Endodermal cell (in vitro differentiated cells): ENCODE measurements around the gene FN3K. TPM values are rescaled to one million over a fixed set of nuclear protein-coding genes. Genes with fewer than 3 reads are reported as not detected.
"Not testable (repeated sequence)": the region's sequence is repeated elsewhere in the genome, so short reads cannot be mapped to it uniquely, and the experiment has no call there.

ENCODE experiments used
- DNase-seq: peaks from one replicate; pipeline ENCODE4 v3.0.0-alpha.2; 2017
- H3K27ac ChIP-seq: 2 replicates; pipeline ENCODE4 v1.5.1; 2013; ENCODE audit warnings: mild to moderate bottlenecking, low read depth, low read length, moderate library complexity
- H3K27me3 ChIP-seq: 2 replicates; pipeline ENCODE4 v1.6.1; 2013; ENCODE audit warnings: mild to moderate bottlenecking, low read length, moderate library complexity; ENCODE audit not compliant: insufficient read depth, control insufficient read depth, poor library complexity, severe bottlenecking
- H3K36me3 ChIP-seq: 2 replicates; pipeline ENCODE4 v1.7.0; 2013; ENCODE audit warnings: mild to moderate bottlenecking, low read length, moderate library complexity; ENCODE audit not compliant: control insufficient read depth, insufficient read depth
- H3K4me1 ChIP-seq: one replicate; pipeline ENCODE4 v1.7.0; 2013; ENCODE audit warnings: low read length; ENCODE audit not compliant: control insufficient read depth, insufficient read depth
- H3K4me3 ChIP-seq: 2 replicates; pipeline ENCODE4 v1.5.1; 2013; ENCODE audit warnings: mild to moderate bottlenecking, low read length, moderate library complexity
- H3K9ac ChIP-seq: 2 replicates; pipeline ENCODE4 v1.6.1; 2013; ENCODE audit warnings: mild to moderate bottlenecking, low read length, moderate library complexity; ENCODE audit not compliant: poor library complexity, severe bottlenecking; ENCODE audit errors: extremely low read depth
- H3K9me3 ChIP-seq: 2 replicates; pipeline ENCODE4 v1.6.1; 2013; ENCODE audit warnings: mild to moderate bottlenecking, low read length, moderate library complexity; ENCODE audit not compliant: control insufficient read depth
- H3K27ac Mint-ChIP-seq: 2 replicates; pipeline ENCODE4 v1.8.0; 2020; ENCODE audit warnings: mixed read lengths
- H3K27me3 Mint-ChIP-seq: 2 replicates; pipeline ENCODE4 v1.8.0; 2021; ENCODE audit warnings: mild to moderate bottlenecking, mixed read lengths; ENCODE audit not compliant: insufficient read depth
- H3K36me3 Mint-ChIP-seq: 2 replicates; pipeline ENCODE4 v1.8.0; 2020; ENCODE audit warnings: low read depth, mixed read lengths
- H3K4me1 Mint-ChIP-seq: 2 replicates; pipeline ENCODE4 v1.8.0; 2020; ENCODE audit warnings: mixed read lengths
- H3K4me3 Mint-ChIP-seq: 2 replicates; pipeline ENCODE4 v1.8.0; 2020; ENCODE audit warnings: mild to moderate bottlenecking, moderate library complexity, mixed read lengths
- H3K9me3 Mint-ChIP-seq: 2 replicates; pipeline ENCODE4 v1.8.0; 2020; ENCODE audit warnings: mild to moderate bottlenecking, mixed read lengths
- CTCF ChIP-seq: fragments of 200-600 bp; sonication (generic); conservative IDR thresholded peaks from 2 replicates; pipeline ENCODE4 v1.5.0; 2021; ENCODE audit warnings: antibody characterized with exemption, mild to moderate bottlenecking
- WGBS, 2 experiments: methylation state at CpG; one replicate each; pipeline versions ENCODE4 v1.1.5 to v1.1.7; 2013; ENCODE audit warnings: missing lambda C conversion rate in 2 of 2, mixed read lengths in 1 of 2; ENCODE audit not compliant: insufficient coverage in 1 of 2, insufficient read length in 1 of 2; 5-methylcytosine and 5-hydroxymethylcytosine counted together
- total RNA-seq, 2 donors: library from RNA; stranded (reverse); fragmentation: NEBNext Ultra II Directional in 1 of 2; extraction: Animal tissue kit (Norgen Biotek cat#: 25700) in 1 of 2; gene quantifications; 2 replicates in 1 of 2; 3 replicates in 1 of 2; pipeline ENCODE4 v1.2.1, GENCODE V29; 2021

The FN3K gene
- total RNA-seq, 2 donors from 2014 or later = 24.7 to 35.6 TPM

GRCh38 chr17:82772026-82772425 lies 36.6 kb downstream of the FN3K start:
- Mint-ChIP-seq H3K4me3 (no peak overlapping the region), H3K4me1 (no peaks in the 10 kb centered on the region), H3K9me3 (peaks cover under 1% of the 10 kb centered on the region), H3K27me3 (no peaks in the 10 kb centered on the region), H3K36me3 (peaks cover 79% of the 10 kb centered on the region), H3K27ac (no peak overlapping the region)
- Histone ChIP-seq H3K4me3 (no peak overlapping the region), H3K9ac (no peak overlapping the region), H3K4me1 (no peaks in the 10 kb centered on the region), H3K27ac (no peak overlapping the region), H3K36me3 (peaks cover 72% of the 10 kb centered on the region), H3K27me3 (no peaks in the 10 kb centered on the region), H3K9me3 (peaks cover 7% of the 10 kb centered on the region)
- DNase-seq = no peak
- no peak for TF ChIP-seq CTCF
- WGBS, 2 experiments = 100% methylated on average over 3 of the region's 3 CpGs; no CpG with 5 or more reads in 1 of the 2 experiments

GRCh38 chr17:82774456-82774855 lies 39.0 kb downstream of the FN3K start:
- not testable (repeated sequence) for H3K27ac Mint-ChIP-seq, H3K4me3 Mint-ChIP-seq, H3K27me3 Mint-ChIP-seq, H3K4me3 ChIP-seq, H3K27ac ChIP-seq, H3K4me1 Mint-ChIP-seq, H3K4me1 ChIP-seq, DNase-seq, H3K27me3 ChIP-seq, H3K9me3 ChIP-seq, H3K9ac ChIP-seq, H3K9me3 Mint-ChIP-seq
- WGBS, 2 experiments = 95 to 97% methylated on average over 14 to 19 of the region's 19 CpGs
- peaks cover 54% of the 10 kb centered on the region for H3K36me3 ChIP-seq
- H3K36me3 Mint-ChIP-seq = peaks cover 69% of the 10 kb centered on the region

- no peaks in the 10 kb centered on the region for H3K9me3 ChIP-seq
- TF ChIP-seq CTCF = peak; percentile 93
- DNase-seq = peak; percentile 96
- 51 to 68% methylated on average over 26 to 33 of the region's 34 CpGs for WGBS, 2 experiments
- H3K4me3 ChIP-seq = no peak overlapping the region
- no peak overlapping the region for H3K27ac ChIP-seq
- Mint-ChIP-seq H3K27ac (no peak overlapping the region), H3K36me3 (peaks cover 62% of the 10 kb centered on the region), H3K9me3 (peaks cover 6% of the 10 kb centered on the region), H3K27me3 (no peaks in the 10 kb centered on the region), H3K4me3 (no peak overlapping the region), H3K4me1 (no peaks in the 10 kb centered on the region)
- no peaks in the 10 kb centered on the region for H3K27me3 ChIP-seq
- H3K9ac ChIP-seq = no peak overlapping the region
- H3K36me3 ChIP-seq = peaks cover 48% of the 10 kb centered on the region
- no peaks in the 10 kb centered on the region for H3K4me1 ChIP-seq
Observed at GRCh38 chr17:82775001-82775823, 39.8 kb downstream of the FN3K start.
